Measurements from ENCODE around the gene LRFN3.

LRFN3 gene

DNA sequence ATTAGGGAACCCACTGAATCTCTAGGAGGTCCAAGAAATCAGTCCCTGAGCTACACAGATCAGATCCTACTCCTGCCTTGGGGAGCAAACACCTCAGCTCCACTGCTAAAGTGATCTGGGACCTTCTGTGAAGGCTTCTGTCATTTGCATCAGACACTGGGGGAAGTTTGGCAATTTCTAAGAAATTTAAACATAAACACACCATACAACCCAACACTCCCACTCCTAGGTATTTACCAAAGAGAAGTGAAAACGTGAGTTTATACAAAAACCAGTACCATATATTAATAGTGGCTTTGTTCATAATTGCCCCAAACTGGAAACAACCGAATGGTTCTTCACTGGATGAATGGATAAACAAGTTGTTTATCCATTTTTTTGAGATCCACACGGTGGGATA, 20.7 kb upstream of the LRFN3 start:
- H3K36me3 ChIP-seq (ENCODE audit: insufficient read depth, insufficient read length, low read length), result no peaks in the 10 kb centered on the region
- no peak overlapping the region for H3K4me3 ChIP-seq (ENCODE audit: insufficient read length, low read depth)
- no peak for DNase-seq (ENCODE audit: low read depth, low spot score)
- H3K4me1 ChIP-seq (ENCODE audit: insufficient read depth, insufficient read length), result no peaks in the 10 kb centered on the region
- no peaks in the 10 kb centered on the region for H3K27me3 ChIP-seq (ENCODE audit: insufficient read depth, insufficient read length)
- no peak overlapping the region for H3K9ac ChIP-seq (ENCODE audit: insufficient read length, low read depth)
- TF ChIP-seq SUZ12 (IDR thresholded peaks at IDR 0.05; ENCODE audit: extremely low read depth, insufficient read depth, insufficient read length) (no peak), ZNF274 (IDR thresholded peaks at IDR 0.05; ENCODE audit: low read depth, low read length) (no peak), YY1 (IDR thresholded peaks at IDR 0.05; ENCODE audit: insufficient read depth, insufficient read length) (no peak)
- H3K9me3 ChIP-seq (ENCODE audit: insufficient read depth, low read length), result no peaks in the 10 kb centered on the region

DNA sequence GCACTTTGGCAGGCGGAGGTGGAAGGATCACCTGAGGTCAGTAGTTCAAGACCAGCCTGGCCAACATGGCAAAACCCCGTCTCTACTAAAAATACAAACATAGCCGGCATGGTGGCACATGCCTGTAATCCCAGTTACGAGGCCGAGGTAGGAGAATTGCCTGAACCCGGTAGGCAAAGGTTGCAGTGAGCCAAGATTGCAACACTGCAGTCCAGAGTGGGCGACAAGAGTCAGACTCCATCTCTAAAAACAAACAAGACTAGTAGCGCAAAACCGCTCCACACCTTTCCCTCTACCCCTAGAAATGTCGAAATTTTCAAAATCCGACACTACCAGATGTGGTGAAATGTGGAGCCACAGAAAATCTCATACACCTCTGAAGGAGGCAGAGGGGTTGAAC, 16.9 kb upstream of the LRFN3 start:
- Histone ChIP-seq H3K27me3 (ENCODE audit: insufficient read depth, insufficient read length) (no peaks in the 10 kb centered on the region), H3K4me3 (ENCODE audit: insufficient read length, low read depth) (no peak overlapping the region), H3K9me3 (ENCODE audit: insufficient read depth, low read length) (no peaks in the 10 kb centered on the region), H3K36me3 (ENCODE audit: insufficient read depth, insufficient read length, low read length) (no peaks in the 10 kb centered on the region), H3K9ac (ENCODE audit: insufficient read length, low read depth) (no peak overlapping the region), H3K4me1 (ENCODE audit: insufficient read depth, insufficient read length) (no peaks in the 10 kb centered on the region)
- no peak for DNase-seq (ENCODE audit: low read depth, low spot score)
- TF ChIP-seq ZNF274 (IDR thresholded peaks at IDR 0.05; ENCODE audit: low read depth, low read length) (no peak), SUZ12 (IDR thresholded peaks at IDR 0.05; ENCODE audit: extremely low read depth, insufficient read depth, insufficient read length) (no peak)

DNA sequence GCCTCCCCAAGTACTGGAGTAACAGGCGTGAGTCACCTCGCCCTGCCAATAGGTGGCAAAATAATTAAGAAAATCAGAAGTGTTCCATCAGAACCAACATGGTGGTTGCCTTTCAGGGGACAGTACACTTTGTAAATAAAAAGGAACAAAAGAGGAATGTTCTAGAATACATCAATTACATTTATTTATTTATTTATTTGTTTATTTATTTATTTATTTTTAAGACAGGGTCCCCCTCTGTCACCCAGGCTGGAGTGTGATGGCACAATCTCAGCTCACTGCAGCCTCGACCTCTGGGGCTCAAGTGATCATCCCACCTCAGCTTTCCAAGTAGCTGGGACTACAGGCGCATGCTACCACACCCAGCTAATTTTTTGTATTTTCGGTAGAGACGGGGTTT, 15.2 kb upstream of the LRFN3 start:
- no peaks in the 10 kb centered on the region for H3K36me3 ChIP-seq (ENCODE audit: insufficient read depth, insufficient read length, low read length)
- no peaks in the 10 kb centered on the region for H3K27me3 ChIP-seq (ENCODE audit: insufficient read depth, insufficient read length)
- no peak for TF ChIP-seq ZNF274 (IDR thresholded peaks at IDR 0.05; ENCODE audit: low read depth, low read length)
- TF ChIP-seq SUZ12 (IDR thresholded peaks at IDR 0.05; ENCODE audit: extremely low read depth, insufficient read depth, insufficient read length), result no peak
- no peak for TF ChIP-seq YY1 (IDR thresholded peaks at IDR 0.05; ENCODE audit: insufficient read depth, insufficient read length)
- no peak overlapping the region for H3K9ac ChIP-seq (ENCODE audit: insufficient read length, low read depth)
- no peak overlapping the region for H3K4me3 ChIP-seq (ENCODE audit: insufficient read length, low read depth)
- no peak for DNase-seq (ENCODE audit: low read depth, low spot score)
- no peaks in the 10 kb centered on the region for H3K4me1 ChIP-seq (ENCODE audit: insufficient read depth, insufficient read length)
- peaks cover 12% of the 10 kb centered on the region; the same call in 1 of the 2 replicates for H3K9me3 ChIP-seq (ENCODE audit: insufficient read depth, low read length)

DNA sequence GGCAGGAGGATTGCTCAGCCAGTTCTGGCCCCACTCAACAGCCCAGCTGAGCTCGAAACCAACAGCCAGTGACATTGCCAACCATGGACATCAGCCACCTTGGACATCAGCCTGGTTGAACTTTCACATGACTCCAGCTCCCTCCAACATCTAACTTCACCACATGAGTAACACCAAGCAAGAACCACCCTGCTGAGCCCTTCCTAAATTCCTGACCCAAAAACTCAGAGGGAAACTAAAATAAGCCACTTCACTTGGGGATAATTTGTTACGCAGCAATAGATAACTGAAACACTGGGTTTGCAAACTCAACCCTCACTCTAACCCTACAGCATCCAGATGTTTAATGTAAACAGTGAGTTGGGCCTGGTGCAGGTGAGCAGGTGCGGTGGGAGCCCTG, 10.7 kb upstream of the LRFN3 start:
- DNase-seq (ENCODE audit: low read depth, low spot score), result no peak
- H3K4me3 ChIP-seq (ENCODE audit: insufficient read length, low read depth), result no peak overlapping the region
- no peak for TF ChIP-seq YY1 (IDR thresholded peaks at IDR 0.05; ENCODE audit: insufficient read depth, insufficient read length)
- no peak for TF ChIP-seq ZNF274 (IDR thresholded peaks at IDR 0.05; ENCODE audit: low read depth, low read length)
- no peak for TF ChIP-seq SUZ12 (IDR thresholded peaks at IDR 0.05; ENCODE audit: extremely low read depth, insufficient read depth, insufficient read length)
- H3K36me3 ChIP-seq (ENCODE audit: insufficient read depth, insufficient read length, low read length), result no peaks in the 10 kb centered on the region
- no peak overlapping the region for H3K9ac ChIP-seq (ENCODE audit: insufficient read length, low read depth)
- H3K9me3 ChIP-seq (ENCODE audit: insufficient read depth, low read length), result peaks cover 12% of the 10 kb centered on the region; the same call in 1 of the 2 replicates
- no peaks in the 10 kb centered on the region for H3K4me1 ChIP-seq (ENCODE audit: insufficient read depth, insufficient read length)
- no peaks in the 10 kb centered on the region for H3K27me3 ChIP-seq (ENCODE audit: insufficient read depth, insufficient read length)

DNA sequence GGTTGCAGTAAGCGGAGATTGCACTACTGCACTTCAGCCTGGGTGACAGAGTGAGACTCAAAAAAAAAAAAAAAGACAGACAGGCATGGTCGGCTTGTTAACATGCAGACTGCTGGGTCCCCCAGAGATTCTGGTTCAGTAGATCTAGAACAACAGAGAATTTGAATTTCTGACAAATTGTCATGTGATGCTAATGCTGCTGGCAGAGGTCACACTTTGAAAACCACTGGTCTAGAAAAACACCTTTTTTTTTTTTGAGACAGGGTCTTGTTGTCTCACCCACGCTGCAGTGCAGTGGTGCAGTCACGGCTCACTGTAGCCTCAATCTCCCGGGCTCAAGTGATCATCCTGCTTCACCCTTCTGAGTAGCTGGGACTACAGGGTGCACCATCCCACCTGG, 7.7 kb upstream of the LRFN3 start:
- no peaks in the 10 kb centered on the region for H3K27me3 ChIP-seq (ENCODE audit: insufficient read depth, insufficient read length)
- H3K9ac ChIP-seq (ENCODE audit: insufficient read length, low read depth), result no peak overlapping the region
- no peak for DNase-seq (ENCODE audit: low read depth, low spot score)
- no peak for TF ChIP-seq ZNF274 (IDR thresholded peaks at IDR 0.05; ENCODE audit: low read depth, low read length)
- TF ChIP-seq SUZ12 (IDR thresholded peaks at IDR 0.05; ENCODE audit: extremely low read depth, insufficient read depth, insufficient read length), result no peak
- TF ChIP-seq YY1 (IDR thresholded peaks at IDR 0.05; ENCODE audit: insufficient read depth, insufficient read length), result no peak
- H3K4me3 ChIP-seq (ENCODE audit: insufficient read length, low read depth), result no peak overlapping the region
- H3K36me3 ChIP-seq (ENCODE audit: insufficient read depth, insufficient read length, low read length), result no peaks in the 10 kb centered on the region
- H3K9me3 ChIP-seq (ENCODE audit: insufficient read depth, low read length), result peaks cover 12% of the 10 kb centered on the region; the same call in 1 of the 2 replicates
- no peaks in the 10 kb centered on the region for H3K4me1 ChIP-seq (ENCODE audit: insufficient read depth, insufficient read length)

DNA sequence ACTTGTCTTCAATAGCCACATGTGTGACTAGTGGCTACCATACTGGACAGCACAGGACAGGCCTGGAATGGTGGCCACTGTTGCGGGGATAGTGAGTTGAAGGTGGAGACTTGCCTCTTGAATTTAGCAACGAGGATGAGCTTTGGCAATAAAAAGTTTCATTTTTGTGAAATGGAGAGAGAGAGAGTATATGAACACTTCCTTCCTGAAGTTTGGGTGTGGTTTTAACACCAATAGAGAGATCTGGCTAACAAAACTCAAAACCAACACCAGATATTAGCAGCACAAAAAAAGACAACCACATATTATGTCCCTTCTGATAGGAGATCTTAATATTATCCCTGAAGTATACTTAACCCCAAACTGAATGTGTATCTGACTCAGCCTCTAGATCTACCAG, 6.3 kb upstream of the LRFN3 start:
- TF ChIP-seq ZNF274 (IDR thresholded peaks at IDR 0.05; ENCODE audit: low read depth, low read length), result no peak
- no peak for TF ChIP-seq SUZ12 (IDR thresholded peaks at IDR 0.05; ENCODE audit: extremely low read depth, insufficient read depth, insufficient read length)
- no peak for TF ChIP-seq YY1 (IDR thresholded peaks at IDR 0.05; ENCODE audit: insufficient read depth, insufficient read length)
- Histone ChIP-seq H3K4me3 (ENCODE audit: insufficient read length, low read depth) (no peak overlapping the region), H3K36me3 (ENCODE audit: insufficient read depth, insufficient read length, low read length) (no peaks in the 10 kb centered on the region), H3K4me1 (ENCODE audit: insufficient read depth, insufficient read length) (no peaks in the 10 kb centered on the region), H3K27me3 (ENCODE audit: insufficient read depth, insufficient read length) (no peaks in the 10 kb centered on the region), H3K9me3 (ENCODE audit: insufficient read depth, low read length) (peaks cover 12% of the 10 kb centered on the region; the same call in 1 of the 2 replicates), H3K9ac (ENCODE audit: insufficient read length, low read depth) (no peak overlapping the region)
- DNase-seq (ENCODE audit: low read depth, low spot score), result no peak

DNA sequence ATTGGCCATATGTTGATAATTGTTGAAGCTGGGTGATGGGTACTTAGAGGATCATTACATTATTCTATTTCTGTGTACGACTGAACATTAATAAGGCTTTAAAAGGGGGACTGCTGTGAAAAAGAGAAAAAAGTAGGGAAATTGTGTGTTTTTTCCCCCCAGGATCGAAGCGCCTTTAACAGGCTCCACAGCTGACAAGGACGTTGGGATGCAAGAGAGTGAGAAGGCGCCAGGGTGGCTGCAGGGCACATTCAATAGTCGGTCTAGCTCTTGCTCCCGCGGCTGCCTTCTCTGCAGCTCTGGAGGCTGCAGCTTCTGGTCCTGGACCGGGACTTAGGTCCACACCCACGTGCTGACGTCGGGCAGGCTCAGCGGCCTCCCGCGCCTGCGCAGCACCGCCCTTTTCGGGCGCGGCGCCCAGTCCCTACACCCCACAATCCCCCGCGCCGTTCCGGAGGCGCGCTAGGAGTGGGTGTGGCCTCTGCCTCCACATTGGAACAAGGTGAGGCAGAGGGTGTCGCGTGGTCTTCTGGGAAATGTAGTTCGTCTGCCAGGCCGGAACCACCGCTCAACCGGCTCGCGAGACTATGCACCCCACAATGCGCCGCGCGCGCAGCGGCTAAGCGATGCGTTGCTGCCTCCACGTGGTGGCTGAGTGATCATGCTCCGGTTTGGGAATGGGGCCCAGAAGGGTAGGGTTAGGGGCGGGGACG, 4.9 kb upstream of the LRFN3 start:
- H3K27me3 ChIP-seq (ENCODE audit: insufficient read depth, insufficient read length), result no peaks in the 10 kb centered on the region
- no peaks in the 10 kb centered on the region for H3K36me3 ChIP-seq (ENCODE audit: insufficient read depth, insufficient read length, low read length)
- H3K4me3 ChIP-seq (ENCODE audit: insufficient read length, low read depth), result peak overlapping the region; percentile 16
- peak; percentile 97 for DNase-seq (ENCODE audit: low read depth, low spot score)
- TF ChIP-seq YY1 (IDR thresholded peaks at IDR 0.05; ENCODE audit: insufficient read depth, insufficient read length), result peak; percentile 30
- no peak for TF ChIP-seq ZNF274 (IDR thresholded peaks at IDR 0.05; ENCODE audit: low read depth, low read length)
- TF ChIP-seq SUZ12 (IDR thresholded peaks at IDR 0.05; ENCODE audit: extremely low read depth, insufficient read depth, insufficient read length), result no peak
- H3K9me3 ChIP-seq (ENCODE audit: insufficient read depth, low read length), result no peaks in the 10 kb centered on the region
- H3K4me1 ChIP-seq (ENCODE audit: insufficient read depth, insufficient read length), result peaks cover 5% of the 10 kb centered on the region
- peak overlapping the region; percentile 29 for H3K9ac ChIP-seq (ENCODE audit: insufficient read length, low read depth)
